B cell (primary cell): ENCODE data around the gene PDPK1. TPM values are rescaled to one million over a fixed set of nuclear protein-coding genes. Genes with fewer than 3 reads are reported as not detected.

Experiments used
- ATAC-seq: fragments of 200-7000 bp; cut with Tn5 transposase; one replicate; pipeline ENCODE4 v1.10.0; 2021; ENCODE audit warnings: low read depth, mild to moderate bottlenecking, moderate number of reproducible peaks, moderate library complexity
- CTCF ChIA-PET: fragments of 350-600 bp; sonication (Branson Sonifier 250); formaldehyde crosslinking; loops from one replicate; lab custom pipeline; 2021; ENCODE audit warnings: antibody characterized with exemption, inconsistent platforms; lab: Charles Lee
- POLR2A ChIA-PET: fragments of 350-600 bp; sonication (Branson Sonifier 250); formaldehyde crosslinking; loops from one replicate; lab custom pipeline; 2021; ENCODE audit warnings: antibody characterized with exemption; lab: Charles Lee
- DNase-seq: peaks from one replicate; pipeline ENCODE4 v3.0.0; 2013
- H2AFZ ChIP-seq: 2 replicates; pipeline ENCODE4 v1.6.1; 2012; ENCODE audit warnings: mild to moderate bottlenecking, low read depth, low read length; ENCODE audit not compliant: insufficient read depth, poor library complexity, severe bottlenecking
- H3K27ac ChIP-seq, 2 donors: 1 replicate in 1 of 2; 2 replicates in 1 of 2; pipeline ENCODE4 v1.5.1; 2012 to 2013; ENCODE audit warnings: low read length in 2 of 2, mild to moderate bottlenecking in 2 of 2, moderate library complexity in 1 of 2
- H3K27me3 ChIP-seq, 4 experiments: fragments of 200-600 bp in 1 of 4; sonication (generic) in 1 of 4; replicated peaks in 1 of 4; 1 replicate in 2 of 4; 2 replicates in 2 of 4; pipeline versions ENCODE4 v1.6.1 to v1.7.0; 2013 to 2016; ENCODE audit warnings: low read length in 3 of 4, mild to moderate bottlenecking in 2 of 4, mixed read lengths in 1 of 4, moderate library complexity in 1 of 4; ENCODE audit not compliant: insufficient read depth in 4 of 4, control insufficient read depth in 3 of 4; ENCODE audit errors: control extremely low read depth in 1 of 4
- H3K36me3 ChIP-seq, 2 experiments: replicated peaks in 1 of 2; 1 replicate in 1 of 2; 2 replicates in 1 of 2; pipeline versions ENCODE4 v1.6.1 to v1.7.1; 2013; ENCODE audit warnings: low read length in 1 of 2; ENCODE audit not compliant: insufficient read depth in 2 of 2, control insufficient read depth in 1 of 2; ENCODE audit errors: control extremely low read depth in 1 of 2, extremely low read depth in 1 of 2
- H3K4me1 ChIP-seq, 2 donors: fragments of 200-600 bp in 1 of 2; sonication (generic) in 1 of 2; 1 replicate in 1 of 2; 2 replicates in 1 of 2; pipeline versions ENCODE4 v1.5.1 to v1.6.1; 2013 to 2017; ENCODE audit warnings: low read length in 2 of 2; ENCODE audit not compliant: control insufficient read depth in 2 of 2, insufficient read depth in 2 of 2
- H3K4me2 ChIP-seq: replicated peaks from 2 replicates; pipeline ENCODE3; 2012; ENCODE audit warnings: mild to moderate bottlenecking, low read depth, low read length; ENCODE audit not compliant: poor library complexity, severe bottlenecking
- H3K4me3 ChIP-seq, 5 experiments: fragments of 200-600 bp in 1 of 5; sonication (generic) in 1 of 5; 1 replicate in 3 of 5; 2 replicates in 2 of 5; pipeline versions ENCODE4 v1.5.1 to v1.7.0; 2011 to 2016; ENCODE audit warnings: low read length in 4 of 5, mild to moderate bottlenecking in 4 of 5, low read depth in 2 of 5, control low read depth in 1 of 5, moderate library complexity in 1 of 5; ENCODE audit not compliant: insufficient read depth in 1 of 5; ENCODE audit errors: control extremely low read depth in 1 of 5, extremely low read depth in 1 of 5
- H3K79me2 ChIP-seq: fragments of 200-600 bp; sonication (generic); one replicate; pipeline ENCODE4 v1.6.0; 2016; ENCODE audit warnings: low read length; ENCODE audit not compliant: control insufficient read depth, insufficient read depth
- H3K9ac ChIP-seq: fragments of 200-600 bp; sonication (generic); 2 replicates; pipeline ENCODE4 v1.6.1; 2017; ENCODE audit warnings: mild to moderate bottlenecking, low read length, moderate library complexity
- H3K9me3 ChIP-seq, 3 donors: one replicate each; pipeline versions ENCODE4 v1.6.1 to v1.7.1; 2013; ENCODE audit warnings: low read length in 2 of 3; ENCODE audit not compliant: control insufficient read depth in 2 of 3, insufficient read depth in 1 of 3; ENCODE audit errors: control extremely low read depth in 1 of 3
- H4K20me1 ChIP-seq: 2 replicates; pipeline ENCODE4 v1.6.0; 2012; ENCODE audit warnings: mild to moderate bottlenecking, low read length; ENCODE audit not compliant: insufficient read depth, control insufficient read depth, poor library complexity, severe bottlenecking
- H3K27ac Mint-ChIP-seq: one replicate; pipeline ENCODE4 v1.8.0; 2021; ENCODE audit warnings: mixed read lengths
- H3K27me3 Mint-ChIP-seq: one replicate; pipeline ENCODE4 v1.8.0; 2021; ENCODE audit warnings: mixed read lengths
- H3K4me1 Mint-ChIP-seq: one replicate; pipeline ENCODE4 v1.8.0; 2021; ENCODE audit warnings: mixed read lengths
- H3K4me3 Mint-ChIP-seq: one replicate; pipeline ENCODE4 v1.8.0; 2021; ENCODE audit warnings: mixed read lengths
- H3K9me3 Mint-ChIP-seq: one replicate; pipeline ENCODE4 v1.8.0; 2022; ENCODE audit warnings: mixed read lengths; ENCODE audit not compliant: insufficient read depth
- EZH2 ChIP-seq: IDR thresholded peaks from 2 replicates; pipeline ENCODE4 v1.6.1; 2012; ENCODE audit warnings: borderline replicate concordance, low read depth, mild to moderate bottlenecking, moderate library complexity, low read length; ENCODE audit not compliant: insufficient read depth, poor library complexity, severe bottlenecking
- WGBS: methylation state at CpG from one replicate; pipeline ENCODE4 v1.1.5; 2013; ENCODE audit warnings: missing lambda C conversion rate; ENCODE audit not compliant: insufficient coverage; 5-methylcytosine and 5-hydroxymethylcytosine counted together
- intact Hi-C: fragments of 100-400 bp; cut with micrococcal nuclease; formaldehyde crosslinking; loops from one replicate; pipeline ENCODE4 v1.10.0; 2022
- polyA plus RNA-seq: library from polyadenylated mRNA; depleted of rRNA; stranded (reverse); fragments of >200 nt; gene quantifications from 2 replicates; pipeline ENCODE4 v1.2.3, GENCODE V29; 2012
- total RNA-seq, 2 donors: library from RNA; stranded (reverse); fragments of 120-200 nt in 1 of 2; gene quantifications; 1 replicate in 1 of 2; 2 replicates in 1 of 2; pipeline versions ENCODE4 v1.2.3 to v1.2.4, GENCODE V29; 2013 to 2022
- TF ChIP-seq, protein P1 (sequence below): fragments of 200-600 bp; IDR thresholded peaks from one replicate; pipeline ENCODE4 v1.8.0; 2022; ENCODE audit warnings: antibody characterized with exemption, mild to moderate bottlenecking

The PDPK1 gene
- total and polyA plus RNA-seq, 2 donors (not counting 1 experiment from before 2014, with no cell fraction given), result 32.5 to 84.1 TPM

DNA sequence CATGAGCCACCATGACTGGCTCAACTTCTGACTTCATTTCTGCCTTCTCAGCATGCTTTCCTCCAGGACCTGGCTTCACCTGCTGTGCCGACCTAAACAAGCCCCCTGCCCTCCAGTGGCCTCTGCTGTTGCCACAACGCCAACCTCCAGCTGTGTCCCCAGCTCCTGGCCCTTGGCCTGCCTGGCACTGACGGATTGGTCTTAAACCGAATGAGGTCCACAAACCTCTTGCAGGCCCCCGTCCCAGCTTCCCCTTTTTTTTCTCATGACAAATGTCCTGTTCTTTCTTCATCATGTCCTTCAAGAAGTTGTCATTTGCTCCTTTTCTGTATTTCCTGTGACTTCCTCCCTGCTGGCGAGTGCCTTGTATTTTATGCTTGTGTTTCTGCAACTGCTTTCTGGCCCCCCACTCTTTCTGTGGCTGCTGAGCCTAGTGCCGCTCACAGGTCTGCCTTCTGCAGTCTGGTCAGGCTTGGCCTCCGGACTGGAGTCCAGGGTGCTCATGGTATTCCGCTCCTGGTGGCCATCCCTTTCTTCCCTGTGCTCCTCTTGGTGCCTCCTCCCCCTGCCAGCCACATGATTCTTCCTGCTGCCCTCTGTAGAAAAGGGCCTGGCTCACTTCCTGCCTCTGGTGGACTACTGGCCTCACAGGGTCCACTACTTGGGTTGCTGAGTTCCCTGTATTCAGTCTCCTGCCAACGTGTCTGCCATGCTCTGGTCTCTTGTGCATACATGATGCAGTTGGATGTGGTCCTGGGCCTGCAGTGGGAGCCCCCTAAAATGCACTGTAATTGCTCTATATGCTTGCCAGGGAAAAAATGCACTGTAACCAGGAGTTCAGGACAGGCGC is 21.2 kb upstream of the PDPK1 start:
- H3K4me1 Mint-ChIP-seq, result peaks cover 75% of the 10 kb centered on the region
- H3K27ac Mint-ChIP-seq, result peak overlapping the region; percentile 96
- H3K79me2 ChIP-seq, result peaks cover 80% of the 10 kb centered on the region
- peaks cover 0 to 24% of the 10 kb centered on the region in 2 experiments for H3K36me3 ChIP-seq
- WGBS, result 47% methylated on average over 11 of the region's 11 CpGs
- H3K27me3 ChIP-seq, result no peaks in the 10 kb centered on the region
- H2AFZ ChIP-seq, result no peak overlapping the region
- H3K4me1 ChIP-seq, result peaks cover 71 to 82% of the 10 kb centered on the region in 2 donors
- TF ChIP-seq, protein P1, sequence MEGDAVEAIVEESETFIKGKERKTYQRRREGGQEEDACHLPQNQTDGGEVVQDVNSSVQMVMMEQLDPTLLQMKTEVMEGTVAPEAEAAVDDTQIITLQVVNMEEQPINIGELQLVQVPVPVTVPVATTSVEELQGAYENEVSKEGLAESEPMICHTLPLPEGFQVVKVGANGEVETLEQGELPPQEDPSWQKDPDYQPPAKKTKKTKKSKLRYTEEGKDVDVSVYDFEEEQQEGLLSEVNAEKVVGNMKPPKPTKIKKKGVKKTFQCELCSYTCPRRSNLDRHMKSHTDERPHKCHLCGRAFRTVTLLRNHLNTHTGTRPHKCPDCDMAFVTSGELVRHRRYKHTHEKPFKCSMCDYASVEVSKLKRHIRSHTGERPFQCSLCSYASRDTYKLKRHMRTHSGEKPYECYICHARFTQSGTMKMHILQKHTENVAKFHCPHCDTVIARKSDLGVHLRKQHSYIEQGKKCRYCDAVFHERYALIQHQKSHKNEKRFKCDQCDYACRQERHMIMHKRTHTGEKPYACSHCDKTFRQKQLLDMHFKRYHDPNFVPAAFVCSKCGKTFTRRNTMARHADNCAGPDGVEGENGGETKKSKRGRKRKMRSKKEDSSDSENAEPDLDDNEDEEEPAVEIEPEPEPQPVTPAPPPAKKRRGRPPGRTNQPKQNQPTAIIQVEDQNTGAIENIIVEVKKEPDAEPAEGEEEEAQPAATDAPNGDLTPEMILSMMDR, result no peak
- TF ChIP-seq EZH2, result no peak
- no peaks in the 10 kb centered on the region for H3K27me3 Mint-ChIP-seq
- ChIA-PET POLR2A (interaction anchor here (0.7 to 3.7 kb wide), 3 partner anchors 16 to 210 kb away, joined by 4 to 25 read pairs (median 6); partner anchors contain the start of gene CEMP1), CTCF (interaction anchor here (1.6 to 2.3 kb wide), 2 partner anchors 10 to 15 kb away, joined by 4 to 7 read pairs; no protein-coding TSS in a partner anchor)
- peaks cover 0 to 3% (median 0%) of the 10 kb centered on the region in 3 donors for H3K9me3 ChIP-seq
- ATAC-seq (no peak), DNase-seq (peak; percentile 50)
- H3K9me3 Mint-ChIP-seq, result no peaks in the 10 kb centered on the region
- H4K20me1 ChIP-seq, result peaks cover 59% of the 10 kb centered on the region
- intact Hi-C loops, result no loop called here
- peak overlapping the region; percentile 81 to 99 for H3K27ac ChIP-seq
- H3K9ac ChIP-seq, result no peak overlapping the region
- peak overlapping the region; percentile 91 for H3K4me2 ChIP-seq
- H3K4me3 Mint-ChIP-seq, result peak overlapping the region; percentile 95
- peak overlapping the region in 1 of 5 experiments; percentile 96 for H3K4me3 ChIP-seq
